Loucy (cell line): ENCODE measurements around the gene SYCP3.

ENCODE experiments used
- H2AFZ ChIP-seq: fragments of 200-600 bp; sonication (generic); 2 replicates; pipeline ENCODE4 v1.6.0; 2016; ENCODE audit warnings: antibody characterized with exemption, mild to moderate bottlenecking, low read length, moderate library complexity
- H3F3A ChIP-seq: fragments of 200-600 bp; 2 replicates; pipeline ENCODE4 v1.6.0; 2016; ENCODE audit warnings: antibody characterized with exemption, low read depth, mild to moderate bottlenecking
- H3K27me3 ChIP-seq: fragments of 200-600 bp; sonication (generic); 2 replicates; pipeline ENCODE4 v1.6.1; 2014; ENCODE audit warnings: low read length, mild to moderate bottlenecking; ENCODE audit not compliant: insufficient read depth, poor library complexity, severe bottlenecking
- H3K36me3 ChIP-seq: fragments of 200-600 bp; sonication (generic); 2 replicates; pipeline ENCODE4 v1.6.1; 2016; ENCODE audit warnings: low read length; ENCODE audit not compliant: insufficient read depth
- H3K4me1 ChIP-seq: fragments of 200-600 bp; sonication (generic); 2 replicates; pipeline ENCODE4 v1.5.1; 2014; ENCODE audit warnings: low read length, mild to moderate bottlenecking; ENCODE audit not compliant: insufficient read depth, poor library complexity, severe bottlenecking
- H3K4me2 ChIP-seq: fragments of 200-600 bp; sonication (generic); 2 replicates; pipeline ENCODE4 v1.6.0; 2014; ENCODE audit warnings: antibody characterized with exemption, low read length, low read depth, mild to moderate bottlenecking; ENCODE audit not compliant: poor library complexity, severe bottlenecking
- H3K4me3 ChIP-seq: fragments of 200-600 bp; sonication (generic); 2 replicates; pipeline ENCODE4 v1.5.1; 2014; ENCODE audit warnings: low read length, mild to moderate bottlenecking, mixed read lengths; ENCODE audit not compliant: poor library complexity, severe bottlenecking
- H3K79me2 ChIP-seq: fragments of 200-600 bp; sonication (generic); 2 replicates; pipeline ENCODE4 v1.6.1; 2014; ENCODE audit warnings: low read length; ENCODE audit not compliant: insufficient read depth
- H3K9ac ChIP-seq: fragments of 200-600 bp; sonication (generic); 2 replicates; pipeline ENCODE4 v1.6.0; 2014; ENCODE audit warnings: mild to moderate bottlenecking, low read depth, low read length, moderate library complexity; ENCODE audit not compliant: poor library complexity, severe bottlenecking
- H3K9me2 ChIP-seq: fragments of 200-600 bp; sonication (generic); replicated peaks from 2 replicates; pipeline ENCODE4 v1.6.1; 2016; ENCODE audit warnings: low read depth, low read length, mixed read lengths
- H3K9me3 ChIP-seq: fragments of 200-600 bp; sonication (generic); 2 replicates; pipeline ENCODE4 v1.6.1; 2014; ENCODE audit warnings: mild to moderate bottlenecking, antibody characterized with exemption, low read length, low read depth; ENCODE audit not compliant: insufficient read depth
- H4K20me1 ChIP-seq: fragments of 200-600 bp; sonication (generic); 2 replicates; pipeline ENCODE4 v1.6.0; 2014; ENCODE audit warnings: antibody characterized with exemption, low read length, mild to moderate bottlenecking; ENCODE audit not compliant: insufficient read depth, poor library complexity, severe bottlenecking
- EZH2phosphoT487 ChIP-seq: fragments of 200-600 bp; IDR thresholded peaks from 2 replicates; pipeline ENCODE4 v1.6.1; 2018; ENCODE audit warnings: antibody characterized with exemption, mild to moderate bottlenecking, moderate library complexity, borderline replicate concordance
- TF ChIP-seq, protein P1 (sequence below): fragments of 200-600 bp; sonication (generic); conservative IDR thresholded peaks from 2 replicates; pipeline ENCODE4 v1.5.1; 2014; ENCODE audit warnings: mild to moderate bottlenecking, antibody characterized with exemption, low read length

SYCP3 gene

DNA sequence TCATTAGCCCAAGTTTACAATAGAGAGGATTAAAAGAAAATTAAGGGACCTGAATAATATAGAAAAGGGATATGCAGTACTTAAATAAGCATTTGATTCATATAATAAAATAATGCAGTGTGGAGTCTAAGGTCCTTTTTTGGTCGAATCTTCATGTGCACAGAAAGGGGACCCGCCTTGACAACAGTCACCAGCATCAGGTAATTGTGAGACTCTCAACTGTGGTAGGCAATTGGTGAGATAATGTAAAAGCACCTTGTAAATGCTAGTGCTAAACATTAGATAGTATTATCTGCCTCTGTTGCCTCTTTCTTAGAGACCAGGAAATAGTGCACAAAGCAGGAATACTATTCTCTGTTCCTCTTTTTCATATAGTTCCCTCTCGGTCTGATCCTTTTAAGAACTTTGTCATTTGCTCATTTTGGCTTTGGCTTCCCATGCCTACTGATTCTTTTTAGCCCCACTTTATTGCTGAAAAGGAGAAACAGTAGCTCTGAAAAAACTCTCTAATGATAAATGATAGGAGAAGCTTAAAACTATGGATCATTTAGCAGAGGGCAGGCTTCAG is 24.3 kb downstream of the SYCP3 start:
- no peaks in the 10 kb centered on the region for H3K9me2 ChIP-seq

DNA sequence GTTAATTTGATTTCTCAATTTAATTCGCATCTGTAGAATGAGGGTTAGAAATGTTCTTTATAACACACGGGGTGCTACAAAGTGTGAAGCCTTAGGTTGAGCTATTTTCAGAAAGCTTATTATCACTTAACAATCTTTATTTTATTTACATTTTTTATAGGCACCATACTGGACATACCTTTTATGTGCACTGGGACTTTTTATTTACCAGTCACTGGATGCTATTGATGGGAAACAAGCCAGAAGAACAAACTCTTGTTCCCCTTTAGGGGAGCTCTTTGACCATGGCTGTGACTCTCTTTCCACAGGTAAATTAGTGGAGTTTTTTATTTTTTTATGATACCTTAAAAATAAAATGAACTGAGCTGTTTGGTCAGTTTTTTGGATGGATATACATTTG is 25.3 kb downstream of the SYCP3 start:
- H3K4me1 ChIP-seq, result peaks cover 20% of the 10 kb centered on the region
- no peaks in the 10 kb centered on the region for H3F3A ChIP-seq
- no peaks in the 10 kb centered on the region for H3K9me3 ChIP-seq
- no peaks in the 10 kb centered on the region for H3K9me2 ChIP-seq
- peaks cover 10% of the 10 kb centered on the region; the same call in 1 of the 2 replicates for H3K36me3 ChIP-seq
- no peak overlapping the region for H3K4me2 ChIP-seq
- no peak overlapping the region for H3K9ac ChIP-seq
- TF ChIP-seq, protein P1, sequence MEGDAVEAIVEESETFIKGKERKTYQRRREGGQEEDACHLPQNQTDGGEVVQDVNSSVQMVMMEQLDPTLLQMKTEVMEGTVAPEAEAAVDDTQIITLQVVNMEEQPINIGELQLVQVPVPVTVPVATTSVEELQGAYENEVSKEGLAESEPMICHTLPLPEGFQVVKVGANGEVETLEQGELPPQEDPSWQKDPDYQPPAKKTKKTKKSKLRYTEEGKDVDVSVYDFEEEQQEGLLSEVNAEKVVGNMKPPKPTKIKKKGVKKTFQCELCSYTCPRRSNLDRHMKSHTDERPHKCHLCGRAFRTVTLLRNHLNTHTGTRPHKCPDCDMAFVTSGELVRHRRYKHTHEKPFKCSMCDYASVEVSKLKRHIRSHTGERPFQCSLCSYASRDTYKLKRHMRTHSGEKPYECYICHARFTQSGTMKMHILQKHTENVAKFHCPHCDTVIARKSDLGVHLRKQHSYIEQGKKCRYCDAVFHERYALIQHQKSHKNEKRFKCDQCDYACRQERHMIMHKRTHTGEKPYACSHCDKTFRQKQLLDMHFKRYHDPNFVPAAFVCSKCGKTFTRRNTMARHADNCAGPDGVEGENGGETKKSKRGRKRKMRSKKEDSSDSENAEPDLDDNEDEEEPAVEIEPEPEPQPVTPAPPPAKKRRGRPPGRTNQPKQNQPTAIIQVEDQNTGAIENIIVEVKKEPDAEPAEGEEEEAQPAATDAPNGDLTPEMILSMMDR, result no peak
- TF ChIP-seq EZH2phosphoT487, result no peak
- no peaks in the 10 kb centered on the region for H3K27me3 ChIP-seq
- no peak overlapping the region for H3K4me3 ChIP-seq
- H2AFZ ChIP-seq, result no peak overlapping the region
- H3K79me2 ChIP-seq, result peaks cover 53% of the 10 kb centered on the region
- H4K20me1 ChIP-seq, result peaks cover 5% of the 10 kb centered on the region

More for the DNA sequence above, 24.3 kb downstream of the SYCP3 start:
- Histone ChIP-seq H2AFZ (no peak overlapping the region), H3K27me3 (no peaks in the 10 kb centered on the region), H4K20me1 (peaks cover 5% of the 10 kb centered on the region), H3K9me3 (no peaks in the 10 kb centered on the region), H3K4me3 (no peak overlapping the region), H3K36me3 (peaks cover 16% of the 10 kb centered on the region; the same call in 1 of the 2 replicates), H3K4me1 (peaks cover 11% of the 10 kb centered on the region), H3K9ac (no peak overlapping the region), H3K79me2 (peaks cover 42% of the 10 kb centered on the region), H3F3A (no peaks in the 10 kb centered on the region), H3K4me2 (no peak overlapping the region)
- TF ChIP-seq, protein P1, result no peak
- TF ChIP-seq EZH2phosphoT487, result no peak

DNA sequence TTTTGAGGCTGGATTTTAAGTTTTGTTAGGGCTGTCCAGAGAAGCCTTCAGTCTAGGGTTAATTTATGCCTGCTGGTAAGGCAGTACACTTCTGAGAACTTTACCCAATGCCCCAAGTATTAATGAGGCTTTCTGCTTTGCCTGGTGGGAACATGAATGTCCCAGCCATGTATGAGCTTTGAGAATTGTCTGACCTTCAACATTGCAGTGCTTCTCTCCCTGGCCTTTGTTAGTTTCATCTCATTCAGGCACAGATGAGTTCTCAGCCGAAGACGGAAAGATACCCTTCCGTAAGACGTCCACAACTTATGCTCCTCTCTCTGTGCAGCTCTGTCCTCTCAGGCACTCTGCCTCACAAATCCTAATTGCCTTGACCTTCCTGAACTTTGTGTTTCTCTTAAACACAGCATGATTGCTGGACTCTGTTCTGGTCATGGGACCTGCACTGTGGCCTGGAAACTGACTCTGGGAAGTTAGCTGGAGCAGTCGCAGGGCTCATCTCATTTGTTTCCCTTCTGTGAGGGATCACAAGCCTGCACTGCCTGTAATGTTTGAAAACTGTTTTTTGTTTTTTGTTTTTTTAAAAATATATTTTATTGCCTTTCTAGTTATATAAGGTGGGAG is 26.1 kb downstream of the SYCP3 start:
- Histone ChIP-seq H3K36me3 (peaks cover 8% of the 10 kb centered on the region; the same call in 1 of the 2 replicates), H4K20me1 (peaks cover 5% of the 10 kb centered on the region), H3K27me3 (no peaks in the 10 kb centered on the region), H3K9me3 (no peaks in the 10 kb centered on the region), H3K4me3 (no peak overlapping the region), H3K9ac (no peak overlapping the region), H3K9me2 (no peaks in the 10 kb centered on the region), H3F3A (no peaks in the 10 kb centered on the region), H2AFZ (no peak overlapping the region), H3K79me2 (peaks cover 58% of the 10 kb centered on the region), H3K4me1 (peaks cover 20% of the 10 kb centered on the region), H3K4me2 (no peak overlapping the region)
- TF ChIP-seq EZH2phosphoT487, result no peak
- TF ChIP-seq, protein P1, result no peak
